ENCODE data around the gene FLNB. TPM values are rescaled to one million over a fixed set of nuclear protein-coding genes. Genes with fewer than 3 reads are reported as not detected.

The FLNB gene
- total and polyA plus RNA-seq, 2 of the 8 experiments (the other 6 are each of a cell fraction or from before 2014, with no cell fraction given): 72.3 to 118 TPM

DNA sequence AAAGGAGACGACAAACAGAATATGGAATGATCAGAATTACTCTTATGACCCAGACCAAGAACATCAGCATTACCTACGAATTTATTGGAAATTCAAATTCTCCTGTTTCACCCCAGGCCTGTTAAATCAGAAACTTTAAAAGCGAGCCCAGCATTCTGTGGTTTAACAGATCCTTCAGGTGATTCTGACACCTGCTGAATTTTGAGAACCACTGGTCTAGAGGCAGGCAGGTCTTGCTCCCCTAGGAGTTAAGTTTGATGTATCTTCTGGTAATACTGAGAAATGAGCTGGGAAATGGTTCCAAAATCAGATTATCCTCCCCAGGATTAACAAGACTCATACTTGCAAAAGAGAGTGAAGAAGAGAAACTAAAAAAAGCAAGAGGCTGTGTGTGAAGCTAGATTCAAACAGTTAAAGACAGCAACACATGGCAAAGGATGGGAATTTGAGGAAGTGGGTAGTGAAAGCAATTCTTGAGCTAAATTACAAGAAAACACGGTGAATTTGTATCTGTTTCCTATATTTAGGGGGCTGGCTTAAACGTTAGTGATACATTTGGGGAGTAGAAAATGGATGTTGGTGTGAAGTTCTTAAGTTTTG is 66.0 kb downstream of the FLNB start (continued):
- no peak for TF ChIP-seq SP1 (IDR thresholded peaks at IDR 0.05; ENCODE audit: low read depth, low read length)
- TF ChIP-seq POLR2AphosphoS5 (IDR thresholded peaks at IDR 0.05; ENCODE audit: low read depth, low read length): no peak
- TF ChIP-seq RNF2 (IDR thresholded peaks at IDR 0.05; ENCODE audit: borderline replicate concordance, low read depth, low read length, missing control alignments, poor library complexity, severe bottlenecking): no peak
- no peak for TF ChIP-seq CBX5 (IDR thresholded peaks at IDR 0.05; ENCODE audit: low read depth, low read length)
- no peak for TF ChIP-seq TBP (IDR thresholded peaks at IDR 0.05; ENCODE audit: low read depth, low read length)
- TF ChIP-seq ASH2L (IDR thresholded peaks at IDR 0.05; ENCODE audit: low read length): no peak
